OCI-LY3 (cell line): ENCODE data around the gene UBAC1.

Experiments used
- EZH2phosphoT487 ChIP-seq: fragments of 200-600 bp; shearing (Covaris generic); IDR thresholded peaks from 2 replicates; pipeline ENCODE4 v1.6.1; 2018; ENCODE audit warnings: antibody characterized with exemption, mixed run types, low read depth
- TF ChIP-seq, protein P1 (sequence below): fragments of 200-600, 300-600 bp; sonication (generic); IDR thresholded peaks from 2 replicates; pipeline ENCODE4 v1.5.1; 2014; ENCODE audit warnings: antibody characterized with exemption, low read length, low read depth

DNA sequence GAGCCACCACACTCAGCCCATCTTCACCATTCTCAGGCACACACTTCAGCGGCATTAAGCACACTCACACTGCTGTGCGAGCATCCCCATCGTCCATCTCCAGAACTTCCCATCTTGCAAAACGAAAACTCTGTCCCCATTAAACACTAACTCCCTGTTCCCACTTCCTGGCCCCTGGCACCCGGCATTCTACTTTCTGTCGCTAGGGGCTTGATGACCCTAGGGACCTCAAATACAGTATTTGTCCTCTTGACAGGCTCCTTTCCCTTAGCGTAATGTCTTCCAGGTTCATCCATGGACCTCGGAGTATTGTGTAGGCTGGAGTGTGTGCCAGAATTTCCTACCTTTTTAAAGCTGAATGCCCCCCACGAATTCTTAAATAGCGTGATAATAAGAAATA lies 14.7 kb upstream of the UBAC1 start:
- TF ChIP-seq, protein P1, sequence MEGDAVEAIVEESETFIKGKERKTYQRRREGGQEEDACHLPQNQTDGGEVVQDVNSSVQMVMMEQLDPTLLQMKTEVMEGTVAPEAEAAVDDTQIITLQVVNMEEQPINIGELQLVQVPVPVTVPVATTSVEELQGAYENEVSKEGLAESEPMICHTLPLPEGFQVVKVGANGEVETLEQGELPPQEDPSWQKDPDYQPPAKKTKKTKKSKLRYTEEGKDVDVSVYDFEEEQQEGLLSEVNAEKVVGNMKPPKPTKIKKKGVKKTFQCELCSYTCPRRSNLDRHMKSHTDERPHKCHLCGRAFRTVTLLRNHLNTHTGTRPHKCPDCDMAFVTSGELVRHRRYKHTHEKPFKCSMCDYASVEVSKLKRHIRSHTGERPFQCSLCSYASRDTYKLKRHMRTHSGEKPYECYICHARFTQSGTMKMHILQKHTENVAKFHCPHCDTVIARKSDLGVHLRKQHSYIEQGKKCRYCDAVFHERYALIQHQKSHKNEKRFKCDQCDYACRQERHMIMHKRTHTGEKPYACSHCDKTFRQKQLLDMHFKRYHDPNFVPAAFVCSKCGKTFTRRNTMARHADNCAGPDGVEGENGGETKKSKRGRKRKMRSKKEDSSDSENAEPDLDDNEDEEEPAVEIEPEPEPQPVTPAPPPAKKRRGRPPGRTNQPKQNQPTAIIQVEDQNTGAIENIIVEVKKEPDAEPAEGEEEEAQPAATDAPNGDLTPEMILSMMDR, result no peak
- no peak for TF ChIP-seq EZH2phosphoT487
